Measurements from ENCODE around the gene SLC35F4.

The SLC35F4 gene

GRCh38 chr14:57884175-57884574 is 18.3 kb upstream of the SLC35F4 start:
- no peaks in the 10 kb centered on the region for H3K36me3 ChIP-seq (replicated peaks; ENCODE audit: insufficient read depth, low read length)
- H3K27me3 ChIP-seq (replicated peaks; ENCODE audit: insufficient read depth, low read length): no peaks in the 10 kb centered on the region
- no peak overlapping the region for H3K4me3 ChIP-seq (ENCODE audit: low read length)
- H3K9me3 ChIP-seq (replicated peaks; ENCODE audit: insufficient read depth, low read length): no peaks in the 10 kb centered on the region
- no peak overlapping the region for H2AFZ ChIP-seq (ENCODE audit: low read length)
- TF ChIP-seq CTCF (IDR thresholded peaks at IDR 0.05; ENCODE audit: low read length) (0 out of 2 replicates have a peak, but pooled peaks have one; percentile 3), EZH2phosphoT487 (IDR thresholded peaks at IDR 0.05; ENCODE audit: low read length) (no peak)
- H3K9ac ChIP-seq (ENCODE audit: low read length): no peak overlapping the region
- DNase-seq: no peak
- no peaks in the 10 kb centered on the region for H3K4me1 ChIP-seq (ENCODE audit: low read length)
- no peaks in the 10 kb centered on the region for H3F3A ChIP-seq (ENCODE audit: insufficient read depth, low read length)
- no peaks in the 10 kb centered on the region for H3K9me2 ChIP-seq (replicated peaks; ENCODE audit: insufficient read depth, low read length)
- no peaks in the 10 kb centered on the region for H4K20me1 ChIP-seq (ENCODE audit: insufficient read depth, low read length)
- no peak overlapping the region for H3K27ac ChIP-seq (ENCODE audit: low read length)
- H3K4me2 ChIP-seq (ENCODE audit: low read depth, low read length): no peak overlapping the region
- H3K79me2 ChIP-seq (ENCODE audit: low read length): no peaks in the 10 kb centered on the region

- Histone ChIP-seq H3K9me3 (replicated peaks; ENCODE audit: insufficient read depth, low read length) (no peaks in the 10 kb centered on the region), H2AFZ (ENCODE audit: low read length) (no peak overlapping the region), H4K20me1 (ENCODE audit: insufficient read depth, low read length) (no peaks in the 10 kb centered on the region), H3K79me2 (ENCODE audit: low read length) (no peaks in the 10 kb centered on the region), H3K27me3 (replicated peaks; ENCODE audit: insufficient read depth, low read length) (no peaks in the 10 kb centered on the region), H3K9ac (ENCODE audit: low read length) (no peak overlapping the region), H3K4me1 (ENCODE audit: low read length) (no peaks in the 10 kb centered on the region), H3K9me2 (replicated peaks; ENCODE audit: insufficient read depth, low read length) (no peaks in the 10 kb centered on the region), H3F3A (ENCODE audit: insufficient read depth, low read length) (no peaks in the 10 kb centered on the region), H3K4me3 (ENCODE audit: low read length) (no peak overlapping the region), H3K4me2 (ENCODE audit: low read depth, low read length) (no peak overlapping the region), H3K36me3 (replicated peaks; ENCODE audit: insufficient read depth, low read length) (no peaks in the 10 kb centered on the region), H3K27ac (ENCODE audit: low read length) (no peak overlapping the region)
- DNase-seq: no peak
- TF ChIP-seq EZH2 (optimal IDR thresholded peaks at IDR 0.05; ENCODE audit: low read depth, low read length): no peak
- TF ChIP-seq EZH2phosphoT487 (IDR thresholded peaks at IDR 0.05; ENCODE audit: low read length): no peak
- TF ChIP-seq CTCF (IDR thresholded peaks at IDR 0.05; ENCODE audit: low read length): no peak
These were observed 17.2 kb upstream of the SLC35F4 start for GRCh38 chr14:57883061-57883460.

GRCh38 chr14:57879516-57879915 is 13.6 kb upstream of the SLC35F4 start:
- no peaks in the 10 kb centered on the region for H3K4me1 ChIP-seq (ENCODE audit: low read length)
- no peak overlapping the region for H3K4me3 ChIP-seq (ENCODE audit: low read length)
- no peaks in the 10 kb centered on the region for H3K79me2 ChIP-seq (ENCODE audit: low read length)
- no peaks in the 10 kb centered on the region for H3K9me3 ChIP-seq (replicated peaks; ENCODE audit: insufficient read depth, low read length)
- no peak for TF ChIP-seq CTCF (IDR thresholded peaks at IDR 0.05; ENCODE audit: low read length)
- TF ChIP-seq EZH2 (optimal IDR thresholded peaks at IDR 0.05; ENCODE audit: low read depth, low read length): no peak
- no peak for TF ChIP-seq EZH2phosphoT487 (IDR thresholded peaks at IDR 0.05; ENCODE audit: low read length)
- no peak overlapping the region for H2AFZ ChIP-seq (ENCODE audit: low read length)
- H3K4me2 ChIP-seq (ENCODE audit: low read depth, low read length): no peak overlapping the region
- H3K9ac ChIP-seq (ENCODE audit: low read length): no peak overlapping the region
- no peak overlapping the region for H3K27ac ChIP-seq (ENCODE audit: low read length)
- DNase-seq: no peak
- H3F3A ChIP-seq (ENCODE audit: insufficient read depth, low read length): no peaks in the 10 kb centered on the region
- no peaks in the 10 kb centered on the region for H3K9me2 ChIP-seq (replicated peaks; ENCODE audit: insufficient read depth, low read length)
- no peaks in the 10 kb centered on the region for H3K36me3 ChIP-seq (replicated peaks; ENCODE audit: insufficient read depth, low read length)
- H3K27me3 ChIP-seq (replicated peaks; ENCODE audit: insufficient read depth, low read length): no peaks in the 10 kb centered on the region
- no peaks in the 10 kb centered on the region for H4K20me1 ChIP-seq (ENCODE audit: insufficient read depth, low read length)

All from MM.1S (cell line).